ENCODE data around the gene ABHD17C.

DNA sequence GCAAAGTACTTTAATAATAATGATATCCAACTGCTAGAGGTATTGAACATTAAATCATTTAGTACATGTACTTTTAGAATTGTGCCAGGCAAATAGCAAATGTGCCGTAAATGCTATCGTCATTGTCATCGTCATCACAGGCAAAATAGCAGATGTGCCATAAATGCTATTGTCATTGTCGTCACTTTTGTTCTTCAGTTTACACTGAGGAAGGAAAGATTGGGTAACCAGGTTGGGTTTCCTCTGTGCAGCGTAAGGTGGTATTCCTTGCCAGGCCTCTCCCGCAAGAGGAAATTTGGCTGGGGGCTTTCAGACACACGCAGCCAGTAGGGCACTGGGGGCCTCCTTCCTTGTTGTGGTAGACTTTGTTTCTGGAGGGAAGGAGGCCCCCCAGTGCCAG is 26.4 kb downstream of the ABHD17C start:
- TF ChIP-seq, protein P1, sequence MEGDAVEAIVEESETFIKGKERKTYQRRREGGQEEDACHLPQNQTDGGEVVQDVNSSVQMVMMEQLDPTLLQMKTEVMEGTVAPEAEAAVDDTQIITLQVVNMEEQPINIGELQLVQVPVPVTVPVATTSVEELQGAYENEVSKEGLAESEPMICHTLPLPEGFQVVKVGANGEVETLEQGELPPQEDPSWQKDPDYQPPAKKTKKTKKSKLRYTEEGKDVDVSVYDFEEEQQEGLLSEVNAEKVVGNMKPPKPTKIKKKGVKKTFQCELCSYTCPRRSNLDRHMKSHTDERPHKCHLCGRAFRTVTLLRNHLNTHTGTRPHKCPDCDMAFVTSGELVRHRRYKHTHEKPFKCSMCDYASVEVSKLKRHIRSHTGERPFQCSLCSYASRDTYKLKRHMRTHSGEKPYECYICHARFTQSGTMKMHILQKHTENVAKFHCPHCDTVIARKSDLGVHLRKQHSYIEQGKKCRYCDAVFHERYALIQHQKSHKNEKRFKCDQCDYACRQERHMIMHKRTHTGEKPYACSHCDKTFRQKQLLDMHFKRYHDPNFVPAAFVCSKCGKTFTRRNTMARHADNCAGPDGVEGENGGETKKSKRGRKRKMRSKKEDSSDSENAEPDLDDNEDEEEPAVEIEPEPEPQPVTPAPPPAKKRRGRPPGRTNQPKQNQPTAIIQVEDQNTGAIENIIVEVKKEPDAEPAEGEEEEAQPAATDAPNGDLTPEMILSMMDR (conservative IDR thresholded peaks at IDR 0.05; ENCODE audit: low read depth, low read length), result no peak
- no peak for TF ChIP-seq EZH2 (IDR thresholded peaks at IDR 0.05; ENCODE audit: low read length, unreplicated experiment)

Data from PC-3 (cell line).